Effector memory CD4-positive, alpha-beta T cell (primary cell): ENCODE data around the gene PF4V1.

Source experiments
- DNase-seq, 3 donors: peaks; one replicate each; pipeline ENCODE4 v3.0.0-alpha.2; 2020
- H3K27ac ChIP-seq: 2 replicates; pipeline ENCODE4 v1.7.0; 2013; ENCODE audit warnings: mild to moderate bottlenecking, low read length, moderate library complexity; ENCODE audit not compliant: insufficient read depth, poor library complexity, severe bottlenecking
- H3K27me3 ChIP-seq: replicated peaks from 2 replicates; pipeline ENCODE4 v1.7.0; 2013; ENCODE audit warnings: mild to moderate bottlenecking, low read length; ENCODE audit not compliant: insufficient read depth, control insufficient read depth, poor library complexity, severe bottlenecking
- H3K36me3 ChIP-seq: 2 replicates; pipeline ENCODE4 v1.7.0; 2013; ENCODE audit warnings: mild to moderate bottlenecking, low read length, moderate library complexity; ENCODE audit not compliant: control insufficient read depth, insufficient read depth
- H3K4me1 ChIP-seq: 2 replicates; pipeline ENCODE4 v1.7.0; 2013; ENCODE audit warnings: low read length, mild to moderate bottlenecking; ENCODE audit not compliant: control insufficient read depth, insufficient read depth, poor library complexity, severe bottlenecking
- H3K4me3 ChIP-seq: 2 replicates; pipeline ENCODE4 v1.7.0; 2013; ENCODE audit warnings: low read length, low read depth, mild to moderate bottlenecking; ENCODE audit not compliant: insufficient read depth, poor library complexity, severe bottlenecking
- H3K9me3 ChIP-seq: 2 replicates; pipeline ENCODE4 v1.7.0; 2013; ENCODE audit warnings: mild to moderate bottlenecking, low read length, moderate library complexity; ENCODE audit not compliant: control insufficient read depth

The PF4V1 gene

GRCh38 chr4:73859614-73860088 is 6.6 kb downstream of the PF4V1 start:
- Histone ChIP-seq H3K9me3 (no peaks in the 10 kb centered on the region), H3K27me3 (no peaks in the 10 kb centered on the region), H3K4me1 (no peaks in the 10 kb centered on the region), H3K27ac (no peak overlapping the region), H3K36me3 (no peaks in the 10 kb centered on the region), H3K4me3 (no peak overlapping the region)
- DNase-seq, result no peak

GRCh38 chr4:73860181-73860580 is 7.1 kb downstream of the PF4V1 start:
- Histone ChIP-seq H3K4me1 (no peaks in the 10 kb centered on the region), H3K9me3 (no peaks in the 10 kb centered on the region), H3K27me3 (no peaks in the 10 kb centered on the region), H3K4me3 (no peak overlapping the region), H3K27ac (no peak overlapping the region), H3K36me3 (no peaks in the 10 kb centered on the region)
- DNase-seq, result no peak

- Histone ChIP-seq H3K27me3 (no peaks in the 10 kb centered on the region), H3K36me3 (no peaks in the 10 kb centered on the region), H3K9me3 (no peaks in the 10 kb centered on the region), H3K27ac (no peak overlapping the region), H3K4me1 (no peaks in the 10 kb centered on the region), H3K4me3 (no peak overlapping the region)
- no peak for DNase-seq
Measured at GRCh38 chr4:73860917-73861316, 7.8 kb downstream of the PF4V1 start.

- H3K27me3 ChIP-seq, result no peaks in the 10 kb centered on the region
- no peak for DNase-seq
- H3K4me3 ChIP-seq, result no peak overlapping the region
Measured at GRCh38 chr4:73862322-73862721, 9.2 kb downstream of the PF4V1 start.

DNA sequence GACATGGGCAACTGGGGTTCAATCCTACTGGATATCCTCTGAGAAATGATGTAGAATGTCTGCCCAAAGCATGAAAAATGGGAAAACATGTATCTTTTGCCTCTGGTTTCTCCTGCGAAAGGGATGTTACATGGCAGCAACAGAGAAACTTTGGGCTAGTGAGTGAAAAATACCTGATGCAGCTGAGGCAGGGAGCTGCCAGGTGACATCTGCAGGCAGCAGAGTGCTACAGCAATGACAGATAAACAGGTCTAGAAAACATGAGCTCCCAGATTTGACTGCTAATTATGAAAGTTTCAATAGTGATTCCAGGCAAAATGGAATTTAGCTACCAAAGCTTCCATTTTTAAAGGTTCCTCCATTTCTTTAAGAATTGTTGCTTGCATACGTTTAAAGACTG is 11.3 kb downstream of the PF4V1 start:
- no peak overlapping the region for H3K27ac ChIP-seq
- H3K9me3 ChIP-seq, result no peaks in the 10 kb centered on the region
- no peak for DNase-seq
- H3K36me3 ChIP-seq, result no peaks in the 10 kb centered on the region
- no peak overlapping the region for H3K4me3 ChIP-seq
- no peaks in the 10 kb centered on the region for H3K4me1 ChIP-seq
- no peaks in the 10 kb centered on the region for H3K27me3 ChIP-seq

More at GRCh38 chr4:73862322-73862721, 9.2 kb downstream of the PF4V1 start:
- Histone ChIP-seq H3K27ac (no peak overlapping the region), H3K4me1 (no peaks in the 10 kb centered on the region), H3K9me3 (no peaks in the 10 kb centered on the region), H3K36me3 (no peaks in the 10 kb centered on the region)

DNA sequence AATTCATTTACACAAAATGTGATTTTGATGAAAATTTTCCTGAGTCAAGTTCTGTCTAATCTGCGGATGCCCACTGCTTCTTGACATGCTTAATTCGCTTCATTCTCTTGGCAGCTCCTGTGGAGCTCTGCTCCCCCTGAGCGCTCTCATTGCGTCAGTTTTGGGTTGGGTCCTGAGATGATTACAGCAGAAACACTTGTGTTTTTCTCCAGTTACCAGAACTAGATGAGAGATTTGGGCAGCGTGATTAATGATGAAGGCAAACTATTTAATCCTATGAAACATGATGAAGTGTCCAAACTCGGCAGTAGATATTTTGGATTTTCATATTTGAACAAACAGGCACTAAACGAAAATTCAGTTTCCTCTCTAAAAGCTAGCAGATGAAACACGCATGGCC is 11.9 kb downstream of the PF4V1 start:
- no peaks in the 10 kb centered on the region for H3K36me3 ChIP-seq
- H3K27me3 ChIP-seq, result no peaks in the 10 kb centered on the region
- H3K4me1 ChIP-seq, result no peaks in the 10 kb centered on the region
- DNase-seq, result no peak
- H3K9me3 ChIP-seq, result no peaks in the 10 kb centered on the region
- H3K4me3 ChIP-seq, result no peak overlapping the region
- no peak overlapping the region for H3K27ac ChIP-seq

GRCh38 chr4:73865431-73866096 is 12.5 kb downstream of the PF4V1 start:
- Histone ChIP-seq H3K27me3 (no peaks in the 10 kb centered on the region), H3K4me3 (no peak overlapping the region), H3K27ac (no peak overlapping the region), H3K9me3 (no peaks in the 10 kb centered on the region), H3K36me3 (no peaks in the 10 kb centered on the region), H3K4me1 (no peaks in the 10 kb centered on the region)
- no peak for DNase-seq

DNA sequence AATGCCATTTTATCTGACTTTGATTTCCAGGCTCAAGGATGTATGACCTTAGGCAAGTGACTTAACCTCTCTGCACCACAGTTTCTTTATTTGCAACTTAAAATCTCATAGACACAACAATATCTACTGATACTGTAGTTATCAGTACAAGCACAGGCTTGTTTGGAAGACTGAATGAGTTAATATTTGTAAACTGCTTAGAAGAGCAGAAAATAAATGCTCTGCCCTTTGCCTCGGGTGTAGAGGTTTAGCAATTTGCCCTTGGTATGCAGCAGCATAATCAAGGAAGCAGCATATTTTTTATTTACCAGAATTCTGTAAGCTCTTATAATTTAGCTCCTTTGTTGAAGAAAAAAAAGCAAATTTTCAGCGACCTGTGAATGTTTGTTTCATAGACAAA is 13.2 kb downstream of the PF4V1 start:
- H3K9me3 ChIP-seq, result no peaks in the 10 kb centered on the region
- no peak overlapping the region for H3K4me3 ChIP-seq
- H3K4me1 ChIP-seq, result no peaks in the 10 kb centered on the region
- no peak for DNase-seq
- no peak overlapping the region for H3K27ac ChIP-seq
- no peaks in the 10 kb centered on the region for H3K36me3 ChIP-seq
- H3K27me3 ChIP-seq, result no peaks in the 10 kb centered on the region

GRCh38 chr4:73867783-73868182 is 14.7 kb downstream of the PF4V1 start:
- Histone ChIP-seq H3K4me1 (no peaks in the 10 kb centered on the region), H3K27ac (no peak overlapping the region), H3K9me3 (no peaks in the 10 kb centered on the region), H3K27me3 (no peaks in the 10 kb centered on the region), H3K36me3 (no peaks in the 10 kb centered on the region), H3K4me3 (no peak overlapping the region)
- no peak for DNase-seq

- Histone ChIP-seq H3K4me3 (no peak overlapping the region), H3K9me3 (no peaks in the 10 kb centered on the region), H3K27me3 (no peaks in the 10 kb centered on the region), H3K4me1 (no peaks in the 10 kb centered on the region), H3K27ac (no peak overlapping the region), H3K36me3 (no peaks in the 10 kb centered on the region)
- no peak for DNase-seq
Measured at GRCh38 chr4:73868206-73869129, 15.4 kb downstream of the PF4V1 start.
